Activated naive CD8-positive, alpha-beta T cell treated with anti-CD3 and anti-CD28 coated beads, Interleukin-2, amount 10 ng/mL, durations not matched to agents 7 days and 5 days (primary cell): Measurements from ENCODE around the gene ZNF724. TPM values are rescaled to one million over a fixed set of nuclear protein-coding genes. Genes with fewer than 3 reads are reported as not detected.
"Not testable (repeated sequence)": the region's sequence is repeated elsewhere in the genome, so short reads cannot be mapped to it uniquely, and the experiment has no call there.

ENCODE experiments used
- ATAC-seq: fragments of 150-1000 bp; cut with Tn5 transposase; one replicate; pipeline ENCODE4 v1.10.0; 2021; ENCODE audit warnings: low read depth, moderate library complexity
- POLR2A ChIA-PET: fragments of 350-600 bp; sonication (Branson Sonifier 250); formaldehyde crosslinking; loops from one replicate; lab custom pipeline; 2021; ENCODE audit warnings: antibody characterized with exemption; lab: Charles Lee
- DNase-seq: peaks from one replicate; pipeline ENCODE4 v3.0.0; 2021
- H3K27ac Mint-ChIP-seq: one replicate; pipeline ENCODE4 v1.8.0; 2022; ENCODE audit warnings: mild to moderate bottlenecking, mixed read lengths
- H3K27me3 Mint-ChIP-seq: one replicate; pipeline ENCODE4 v1.8.0; 2022; ENCODE audit warnings: mild to moderate bottlenecking, moderate library complexity, mixed read lengths
- H3K36me3 Mint-ChIP-seq: one replicate; pipeline ENCODE4 v1.8.0; 2021; ENCODE audit warnings: mild to moderate bottlenecking, mixed read lengths
- H3K4me1 Mint-ChIP-seq: one replicate; pipeline ENCODE4 v1.8.0; 2021; ENCODE audit warnings: mixed read lengths
- H3K4me3 Mint-ChIP-seq: one replicate; pipeline ENCODE4 v1.8.0; 2022; ENCODE audit warnings: mild to moderate bottlenecking, moderate library complexity, mixed read lengths
- H3K9me3 Mint-ChIP-seq: one replicate; pipeline ENCODE4 v1.8.0; 2021; ENCODE audit warnings: mixed read lengths
- total RNA-seq, 2 experiments: library from RNA; stranded (reverse); gene quantifications; one replicate each; pipeline ENCODE4 v1.2.3, GENCODE V29; 2021

ZNF724 gene
- total RNA-seq, 2 experiments from 2014 or later: 13.6 to 13.8 TPM

- no peak overlapping the region for H3K4me3 Mint-ChIP-seq
- POLR2A ChIA-PET: no interaction called here
- no peak overlapping the region for H3K27ac Mint-ChIP-seq
- H3K4me1 Mint-ChIP-seq: peaks cover 3% of the 10 kb centered on the region
- H3K36me3 Mint-ChIP-seq: peaks cover 79% of the 10 kb centered on the region
- no peaks in the 10 kb centered on the region for H3K27me3 Mint-ChIP-seq
- no peak for DNase-seq
- peaks cover 6% of the 10 kb centered on the region for H3K9me3 Mint-ChIP-seq
- no peak for ATAC-seq
These were observed 13.8 kb upstream of the ZNF724 start for GRCh38 chr19:23263870-23264590.

DNA sequence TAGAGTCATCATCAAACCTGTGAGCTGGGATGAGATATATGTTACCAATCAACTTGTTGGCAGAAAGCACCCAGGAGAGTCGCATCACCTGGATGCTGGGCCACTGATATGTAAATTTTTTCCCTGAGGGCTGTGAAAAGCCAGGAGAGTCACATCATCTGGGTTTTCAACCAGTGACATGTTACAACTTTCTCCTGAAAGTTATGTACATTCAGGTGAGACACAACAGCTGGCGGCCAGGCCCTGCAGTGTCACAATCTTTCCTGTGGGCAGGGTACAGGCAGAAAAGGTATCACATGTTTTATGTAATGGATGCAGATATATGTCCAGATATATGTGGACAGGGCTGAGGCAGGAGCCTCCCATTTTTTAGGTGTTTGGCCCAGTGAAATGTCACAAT lies 13.2 kb upstream of the ZNF724 start:
- Mint-ChIP-seq H3K27me3 (no peaks in the 10 kb centered on the region), H3K27ac (no peak overlapping the region), H3K4me3 (no peak overlapping the region), H3K9me3 (peaks cover 6% of the 10 kb centered on the region), H3K4me1 (peaks cover 3% of the 10 kb centered on the region), H3K36me3 (peaks cover 79% of the 10 kb centered on the region)
- ATAC-seq (no peak), DNase-seq (no peak)
- POLR2A ChIA-PET: interaction anchor here (1.0 kb wide), 1 partner anchor 11 kb away, joined by 3 read pairs; no protein-coding TSS in a partner anchor

DNA sequence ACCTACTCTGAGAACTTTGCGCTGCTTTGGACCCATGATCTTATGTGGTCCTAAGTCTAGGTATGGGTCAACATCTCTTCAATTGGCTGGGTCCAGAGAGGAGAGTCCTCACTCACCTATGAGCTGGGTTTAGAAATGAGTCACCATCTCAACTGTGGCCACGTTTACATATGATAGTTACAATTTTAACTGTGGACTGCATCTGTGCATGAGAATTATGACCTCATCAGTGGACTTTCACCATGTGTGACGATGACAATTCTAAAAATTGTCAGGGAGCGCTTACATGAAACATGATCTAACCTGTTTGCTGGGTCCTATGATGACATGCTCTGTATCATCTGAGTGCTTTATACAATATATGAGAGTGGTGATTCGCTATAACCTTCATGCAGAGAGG lies 12.7 kb upstream of the ZNF724 start:
- POLR2A ChIA-PET: interaction anchor here (1.0 kb wide), 1 partner anchor 11 kb away, joined by 3 read pairs; no protein-coding TSS in a partner anchor
- no peak for ATAC-seq
- Mint-ChIP-seq H3K27ac (no peak overlapping the region), H3K9me3 (peaks cover 6% of the 10 kb centered on the region), H3K27me3 (no peaks in the 10 kb centered on the region), H3K4me3 (no peak overlapping the region), H3K4me1 (peaks cover 3% of the 10 kb centered on the region), H3K36me3 (peaks cover 76% of the 10 kb centered on the region)
- DNase-seq: no peak

DNA sequence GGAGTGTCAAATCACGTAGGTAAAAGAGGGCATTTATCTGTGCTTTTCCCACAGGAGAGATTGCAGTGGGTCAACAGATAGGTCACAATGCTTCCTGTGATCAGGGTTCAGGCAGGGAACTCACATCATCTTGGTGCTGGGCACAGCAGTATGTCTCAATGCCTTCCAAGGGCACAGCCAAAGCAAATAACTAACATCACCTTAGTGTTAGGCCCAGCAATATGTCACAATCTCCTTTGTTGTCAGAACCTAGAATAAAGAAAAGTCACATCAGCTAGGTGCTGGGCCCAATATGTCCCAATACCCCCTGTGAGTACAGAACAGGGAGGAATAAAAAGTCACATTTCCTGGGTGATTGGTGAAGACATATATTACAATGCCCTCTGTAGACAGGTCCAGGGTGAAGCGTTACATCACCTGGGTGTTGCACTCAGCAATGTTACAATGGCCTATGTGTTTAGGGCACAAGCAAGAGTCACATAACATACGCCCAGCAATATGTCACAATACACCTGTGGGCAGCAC lies 11.4 kb upstream of the ZNF724 start:
- POLR2A ChIA-PET: no interaction called here
- ATAC-seq (no peak), DNase-seq (no peak)
- no peak overlapping the region for H3K4me3 Mint-ChIP-seq
- peaks cover 6% of the 10 kb centered on the region for H3K9me3 Mint-ChIP-seq
- peaks cover 72% of the 10 kb centered on the region for H3K36me3 Mint-ChIP-seq
- peaks cover 3% of the 10 kb centered on the region for H3K4me1 Mint-ChIP-seq
- H3K27ac Mint-ChIP-seq: no peak overlapping the region
- H3K27me3 Mint-ChIP-seq: no peaks in the 10 kb centered on the region

GRCh38 chr19:23260956-23261355 lies 10.8 kb upstream of the ZNF724 start:
- Mint-ChIP-seq H3K4me3 (no peak overlapping the region), H3K4me1 (peaks cover 3% of the 10 kb centered on the region), H3K27ac (no peak overlapping the region), H3K27me3 (no peaks in the 10 kb centered on the region), H3K36me3 (peaks cover 71% of the 10 kb centered on the region), H3K9me3 (peaks cover 6% of the 10 kb centered on the region)
- POLR2A ChIA-PET: no interaction called here
- ATAC-seq (no peak), DNase-seq (no peak)

DNA sequence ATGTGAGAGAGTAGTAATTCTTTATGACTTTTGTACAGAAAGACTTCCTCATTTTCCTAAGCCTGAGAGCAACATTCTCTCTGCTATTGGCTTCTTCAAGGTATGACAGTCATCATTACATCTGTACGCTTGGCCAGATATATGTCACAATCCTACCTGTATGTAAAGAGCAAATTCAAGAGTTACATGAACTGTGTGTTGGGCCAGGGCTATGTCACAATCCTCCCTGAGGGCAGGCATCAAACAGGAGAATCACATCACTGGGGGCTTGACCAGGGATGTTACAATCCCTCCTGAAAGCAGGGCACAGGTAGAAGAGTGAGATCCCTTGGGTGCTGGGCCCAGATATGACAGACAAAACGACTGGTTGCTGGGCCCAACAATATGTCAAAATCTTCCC lies 9.8 kb upstream of the ZNF724 start:
- DNase-seq (no peak), ATAC-seq (no peak)
- peaks cover 3% of the 10 kb centered on the region for H3K4me1 Mint-ChIP-seq
- no peaks in the 10 kb centered on the region for H3K27me3 Mint-ChIP-seq
- peaks cover 6% of the 10 kb centered on the region for H3K9me3 Mint-ChIP-seq
- H3K36me3 Mint-ChIP-seq: peaks cover 71% of the 10 kb centered on the region
- H3K27ac Mint-ChIP-seq: no peak overlapping the region
- H3K4me3 Mint-ChIP-seq: no peak overlapping the region
- POLR2A ChIA-PET: no interaction called here

GRCh38 chr19:23255700-23256099 lies 5.5 kb upstream of the ZNF724 start:
- peaks cover 38% of the 10 kb centered on the region for H3K36me3 Mint-ChIP-seq
- no peak overlapping the region for H3K4me3 Mint-ChIP-seq
- peaks cover 3% of the 10 kb centered on the region for H3K4me1 Mint-ChIP-seq
- no peak for DNase-seq
- POLR2A ChIA-PET: no interaction called here
- no peaks in the 10 kb centered on the region for H3K27me3 Mint-ChIP-seq
- no peak overlapping the region for H3K27ac Mint-ChIP-seq
- no peak for ATAC-seq
- H3K9me3 Mint-ChIP-seq: peaks cover 1% of the 10 kb centered on the region

DNA sequence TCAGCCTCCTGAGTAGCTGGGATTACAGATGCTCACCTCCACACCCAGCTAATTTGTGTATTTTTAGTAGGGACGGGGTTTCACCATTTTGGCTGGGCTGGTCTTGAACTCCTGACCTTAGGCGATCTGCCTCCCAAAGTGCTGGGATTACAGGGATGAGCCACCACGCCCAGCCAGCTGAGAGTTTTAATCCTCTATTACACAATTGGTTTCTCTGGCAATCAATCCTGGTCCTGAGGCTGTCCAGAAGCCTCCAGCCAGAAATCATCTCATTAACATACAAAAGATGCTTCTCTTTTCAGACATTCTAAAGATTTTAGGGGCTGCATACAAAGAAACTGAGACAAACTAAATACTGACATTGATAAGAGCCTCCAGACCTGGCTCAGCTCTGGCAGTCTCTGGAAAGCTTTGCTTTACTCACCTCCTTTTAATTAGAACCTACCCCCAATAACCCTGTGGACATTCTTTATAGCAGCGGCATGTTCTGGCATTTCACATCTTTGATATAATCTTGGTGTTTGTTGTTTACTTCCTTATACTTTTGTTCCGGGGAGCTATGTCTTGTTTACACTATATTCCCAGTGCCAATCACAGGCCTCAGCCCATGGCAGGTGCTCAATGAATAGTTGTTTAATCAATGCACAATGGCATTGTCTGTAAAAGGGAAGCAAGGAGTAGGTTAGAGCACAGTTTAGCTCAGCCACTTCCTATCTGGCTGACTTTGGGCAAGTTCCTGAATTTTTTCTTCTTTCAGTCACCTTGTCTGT lies 4.1 kb upstream of the ZNF724 start:
- POLR2A ChIA-PET: interaction anchor here (1.8 kb wide), 1 partner anchor 20 kb away, joined by 9 read pairs; no protein-coding TSS in a partner anchor
- no peak for ATAC-seq

DNA sequence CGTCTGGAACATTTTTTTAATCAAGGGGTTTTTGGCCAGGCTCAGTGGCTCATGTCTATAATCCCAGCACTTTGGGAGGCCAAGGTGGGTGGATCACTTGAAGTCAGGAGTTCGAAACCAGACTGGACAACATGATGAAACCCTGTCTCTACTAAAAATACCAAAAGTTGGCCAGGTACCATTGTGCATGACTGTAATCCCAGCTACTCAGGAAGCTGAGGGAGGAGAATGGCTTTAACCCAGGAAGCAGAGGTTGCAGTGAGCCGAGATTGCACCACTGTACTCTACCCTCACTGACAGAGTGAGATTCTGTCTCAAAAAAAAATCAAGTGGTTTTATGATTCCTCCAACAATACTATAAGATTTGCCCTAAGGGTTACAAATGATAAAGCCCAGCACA lies 3.1 kb upstream of the ZNF724 start:
- H3K4me1 Mint-ChIP-seq, ATAC-seq, DNase-seq, H3K9me3 Mint-ChIP-seq, H3K27ac Mint-ChIP-seq, H3K27me3 Mint-ChIP-seq, H3K4me3 Mint-ChIP-seq: not testable (repeated sequence)
- H3K36me3 Mint-ChIP-seq: peaks cover 22% of the 10 kb centered on the region
- POLR2A ChIA-PET: interaction anchor here (1.8 kb wide), 1 partner anchor 21 kb away, joined by 9 read pairs; no protein-coding TSS in a partner anchor

More for the DNA sequence above, 4.1 kb upstream of the ZNF724 start:
- Mint-ChIP-seq H3K9me3 (no peaks in the 10 kb centered on the region), H3K27ac (no peak overlapping the region), H3K4me1 (peaks cover 5% of the 10 kb centered on the region), H3K36me3 (peaks cover 26% of the 10 kb centered on the region), H3K27me3 (no peaks in the 10 kb centered on the region), H3K4me3 (no peak overlapping the region)
- no peak for DNase-seq

DNA sequence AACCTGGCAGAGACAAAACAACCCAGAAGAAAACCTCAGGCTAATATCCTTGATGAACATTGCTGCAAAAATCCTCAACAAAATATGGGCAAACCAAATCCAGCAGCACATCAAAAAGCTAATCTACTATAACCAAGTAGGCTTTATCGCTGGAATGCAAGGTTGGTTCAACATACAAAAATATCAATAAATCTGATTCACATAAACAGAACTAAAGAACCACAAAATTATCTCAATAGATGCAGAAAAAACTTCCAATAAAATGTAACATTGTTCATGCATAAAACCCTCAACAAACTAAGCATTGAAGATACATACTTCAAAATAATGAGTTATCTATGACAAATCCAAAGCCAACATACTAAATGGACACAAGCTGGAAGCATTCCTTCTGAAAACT lies 8.8 kb downstream of the ZNF724 start:
- Mint-ChIP-seq H3K9me3 (peaks cover 31% of the 10 kb centered on the region), H3K36me3 (peaks cover 84% of the 10 kb centered on the region)
- POLR2A ChIA-PET: no interaction called here

GRCh38 chr19:23222998-23223652 lies 27.1 kb downstream of the ZNF724 start:
- H3K27ac Mint-ChIP-seq: no peak overlapping the region
- POLR2A ChIA-PET: no interaction called here
- no peak overlapping the region for H3K4me3 Mint-ChIP-seq
- H3K27me3 Mint-ChIP-seq: no peaks in the 10 kb centered on the region
- peaks cover 24% of the 10 kb centered on the region for H3K9me3 Mint-ChIP-seq
- H3K36me3 Mint-ChIP-seq: peaks cover 69% of the 10 kb centered on the region
- ATAC-seq (no peak), DNase-seq (no peak)
- H3K4me1 Mint-ChIP-seq: no peaks in the 10 kb centered on the region

More for the DNA sequence above, 8.8 kb downstream of the ZNF724 start:
- Mint-ChIP-seq H3K4me1 (peaks cover 2% of the 10 kb centered on the region), H3K27me3 (no peaks in the 10 kb centered on the region), H3K4me3 (no peak overlapping the region), H3K27ac (no peak overlapping the region)
- no peak for ATAC-seq
- DNase-seq: no peak

- H3K27ac Mint-ChIP-seq: no peak overlapping the region
- H3K27me3 Mint-ChIP-seq: no peaks in the 10 kb centered on the region
- DNase-seq (no peak), ATAC-seq (no peak)
- H3K4me1 Mint-ChIP-seq: no peaks in the 10 kb centered on the region
- POLR2A ChIA-PET: no interaction called here
- no peak overlapping the region for H3K4me3 Mint-ChIP-seq
- peaks cover 11% of the 10 kb centered on the region for H3K9me3 Mint-ChIP-seq
- no peaks in the 10 kb centered on the region for H3K36me3 Mint-ChIP-seq
These were observed 46.3 kb downstream of the ZNF724 start for GRCh38 chr19:23203841-23204344.

- Mint-ChIP-seq H3K9me3 (peaks cover 21% of the 10 kb centered on the region), H3K4me1 (no peaks in the 10 kb centered on the region), H3K36me3 (peaks cover 2% of the 10 kb centered on the region), H3K27me3 (no peaks in the 10 kb centered on the region), H3K4me3 (no peak overlapping the region), H3K27ac (no peak overlapping the region)
- POLR2A ChIA-PET: no interaction called here
- no peak for ATAC-seq
- no peak for DNase-seq
These were observed 59.9 kb downstream of the ZNF724 start for GRCh38 chr19:23190341-23190740.
